LNCAP (cell line): Measurements from ENCODE around the gene ACTG1.

Source experiments
- CTCF ChIP-seq: fragments of 450-650 bp; IDR thresholded peaks from 2 replicates; pipeline ENCODE4 v1.5.1; 2017; ENCODE audit warnings: mild to moderate bottlenecking

Gene ACTG1

GRCh38 chr17:81542431-81543338, 30.1 kb upstream of the ACTG1 start:
- no peak for TF ChIP-seq CTCF

- no peak for TF ChIP-seq CTCF
Measured at GRCh38 chr17:81541123-81541522, 28.5 kb upstream of the ACTG1 start.

- TF ChIP-seq CTCF: no peak
Measured at GRCh38 chr17:81540676-81541027, 28.1 kb upstream of the ACTG1 start.

- TF ChIP-seq CTCF: no peak
Measured at GRCh38 chr17:81539961-81540675, 27.5 kb upstream of the ACTG1 start.

- TF ChIP-seq CTCF: no peak
Measured at GRCh38 chr17:81539571-81539900, 26.9 kb upstream of the ACTG1 start.

- TF ChIP-seq CTCF: no peak
Measured at GRCh38 chr17:81538651-81539570, 26.3 kb upstream of the ACTG1 start.

GRCh38 chr17:81537856-81538555, 25.4 kb upstream of the ACTG1 start:
- no peak; the same call in 1 of the 2 replicates for TF ChIP-seq CTCF
